AG08396 (cell line): Measurements from ENCODE around the gene GTF2A1L.
A peak's percentile ranks its signal among the peaks of the same experiment; 100 is the strongest.
"Not testable (repeated sequence)": the region's sequence is repeated elsewhere in the genome, so short reads cannot be mapped to it uniquely, and the experiment has no call there.

Source experiments
- DNase-seq: peaks from one replicate; pipeline ENCODE4 v3.0.0; 2012; ENCODE audit warnings: low spot score, mixed read lengths

The GTF2A1L gene, protein sequence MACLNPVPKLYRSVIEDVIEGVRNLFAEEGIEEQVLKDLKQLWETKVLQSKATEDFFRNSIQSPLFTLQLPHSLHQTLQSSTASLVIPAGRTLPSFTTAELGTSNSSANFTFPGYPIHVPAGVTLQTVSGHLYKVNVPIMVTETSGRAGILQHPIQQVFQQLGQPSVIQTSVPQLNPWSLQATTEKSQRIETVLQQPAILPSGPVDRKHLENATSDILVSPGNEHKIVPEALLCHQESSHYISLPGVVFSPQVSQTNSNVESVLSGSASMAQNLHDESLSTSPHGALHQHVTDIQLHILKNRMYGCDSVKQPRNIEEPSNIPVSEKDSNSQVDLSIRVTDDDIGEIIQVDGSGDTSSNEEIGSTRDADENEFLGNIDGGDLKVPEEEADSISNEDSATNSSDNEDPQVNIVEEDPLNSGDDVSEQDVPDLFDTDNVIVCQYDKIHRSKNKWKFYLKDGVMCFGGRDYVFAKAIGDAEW

DNA sequence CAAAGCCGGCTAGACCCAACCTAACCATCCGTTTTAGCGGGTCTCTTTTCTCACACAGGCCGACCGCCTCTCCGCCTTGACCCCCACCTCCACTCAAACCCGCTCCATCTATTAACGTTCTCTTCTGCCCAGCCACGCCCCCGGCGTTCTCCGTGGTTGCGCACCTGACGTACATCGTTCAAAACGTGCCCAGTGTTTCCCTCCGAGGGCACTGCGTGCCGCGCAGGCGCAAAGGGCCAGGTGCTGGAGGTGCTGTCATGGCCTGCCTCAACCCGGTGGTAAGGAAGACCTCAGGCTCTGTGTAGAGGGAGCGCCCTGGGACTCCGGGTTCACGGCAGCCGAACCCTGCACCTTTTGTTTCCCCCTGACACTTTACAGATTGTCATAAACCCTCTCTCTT is at the start of gene GTF2A1L:
Gene GTF2A1L (plus strand): TSS at position 239 of the 400 bp plus-strand sequence. CDS start 19 bp downstream, at position 258.
- no peak for DNase-seq

DNA sequence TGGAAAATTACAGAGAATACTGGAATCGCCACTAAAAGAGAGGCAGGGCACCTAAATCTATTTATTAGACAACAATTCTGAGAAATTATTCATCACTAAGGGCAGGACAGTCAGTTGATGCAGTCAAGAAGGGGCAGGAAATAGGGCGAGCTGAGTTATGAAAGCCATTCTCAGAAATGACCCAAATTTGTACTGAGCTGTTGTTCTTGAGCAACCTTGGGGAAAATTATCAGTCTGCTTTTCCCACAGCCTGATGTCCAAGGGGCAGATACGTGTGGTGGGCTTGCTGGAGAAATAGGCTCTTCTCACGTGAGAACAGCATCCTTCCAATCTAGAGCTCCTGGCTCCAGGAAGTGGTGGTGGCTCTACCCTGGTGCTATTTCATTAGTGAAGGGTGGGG is 49.1 kb upstream of the GTF2A1L start:
- no peak for DNase-seq

DNA sequence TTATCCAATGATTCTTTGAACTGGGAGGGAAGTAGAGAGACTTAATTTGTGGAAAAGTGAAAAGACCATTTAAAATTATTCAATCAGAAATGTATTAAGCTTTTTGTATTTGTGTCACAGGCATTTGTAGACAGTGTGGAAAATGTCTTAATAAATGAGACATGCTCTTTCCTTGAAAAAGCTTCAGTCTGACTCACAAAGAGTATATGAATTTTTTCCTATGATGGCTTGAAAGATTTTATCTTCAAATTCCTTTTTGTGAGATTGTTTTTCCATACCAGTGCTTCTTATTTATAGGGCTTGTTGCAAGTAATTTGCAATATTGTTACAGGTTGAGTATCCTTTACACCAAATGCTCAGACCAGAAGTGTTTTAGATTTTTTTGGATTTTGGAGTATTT is 48.2 kb upstream of the GTF2A1L start:
- DNase-seq: no peak

DNA sequence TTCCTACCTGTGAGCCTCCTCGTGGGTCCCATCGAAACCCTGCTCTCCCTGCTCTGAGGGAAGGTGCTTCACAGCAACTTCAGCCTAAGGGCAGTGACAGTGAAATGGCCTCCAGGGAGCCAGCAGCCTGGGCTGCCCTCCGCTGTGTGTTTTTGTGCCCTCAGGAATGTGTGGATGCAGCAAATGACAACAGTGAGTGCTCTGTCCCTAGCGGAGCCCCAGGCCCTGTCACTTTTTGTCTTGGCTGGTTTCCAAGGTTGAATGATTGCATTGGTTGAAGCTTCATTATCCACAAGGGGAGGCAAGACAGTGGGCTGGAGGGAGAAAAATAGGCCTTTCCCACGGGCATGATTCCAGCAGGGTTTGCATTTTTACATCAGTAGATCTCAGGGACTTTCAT is 44.8 kb upstream of the GTF2A1L start:
- no peak for DNase-seq

DNA sequence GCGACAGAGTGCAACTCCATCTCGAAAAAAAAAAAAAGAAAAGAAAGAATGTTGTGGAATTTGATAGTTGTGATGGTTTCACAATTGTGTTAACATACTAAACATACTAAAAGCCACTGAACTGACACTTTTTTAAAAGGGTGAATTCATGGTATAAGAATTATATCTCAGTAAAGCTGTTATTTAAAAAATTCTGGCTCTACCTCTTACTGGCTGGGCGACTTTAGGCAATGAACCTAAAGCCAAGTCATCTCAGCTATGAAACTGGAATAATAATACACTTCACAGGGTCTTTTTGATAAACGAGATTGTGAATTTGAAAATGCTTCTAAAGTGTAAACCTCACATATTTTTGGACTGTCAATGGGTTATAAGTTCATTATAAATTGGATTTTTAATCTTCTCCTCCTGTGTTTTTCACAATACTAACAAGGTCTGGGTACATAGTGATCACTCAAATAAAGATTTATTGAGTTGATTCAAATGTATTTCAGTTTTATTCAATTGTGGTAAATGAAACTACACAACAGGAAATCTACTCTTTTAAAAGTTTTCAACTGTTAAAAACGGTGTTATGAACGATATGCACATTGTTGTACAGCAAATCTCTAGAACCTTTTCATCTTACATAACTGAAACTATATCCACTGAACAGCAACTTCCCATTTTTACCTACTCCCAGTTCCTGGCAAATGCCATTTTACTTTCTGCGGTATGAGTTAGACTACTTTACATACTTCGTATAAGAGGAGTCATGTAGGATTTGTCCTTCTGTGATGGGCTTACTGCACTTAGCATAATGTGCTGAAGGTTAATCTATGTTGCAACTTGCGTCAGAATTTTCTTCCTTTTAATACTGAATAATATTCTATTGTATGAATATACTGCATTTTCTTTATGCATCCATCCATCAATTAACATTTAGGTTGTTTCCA is 43.0 kb upstream of the GTF2A1L start:
- no peak for DNase-seq

DNA sequence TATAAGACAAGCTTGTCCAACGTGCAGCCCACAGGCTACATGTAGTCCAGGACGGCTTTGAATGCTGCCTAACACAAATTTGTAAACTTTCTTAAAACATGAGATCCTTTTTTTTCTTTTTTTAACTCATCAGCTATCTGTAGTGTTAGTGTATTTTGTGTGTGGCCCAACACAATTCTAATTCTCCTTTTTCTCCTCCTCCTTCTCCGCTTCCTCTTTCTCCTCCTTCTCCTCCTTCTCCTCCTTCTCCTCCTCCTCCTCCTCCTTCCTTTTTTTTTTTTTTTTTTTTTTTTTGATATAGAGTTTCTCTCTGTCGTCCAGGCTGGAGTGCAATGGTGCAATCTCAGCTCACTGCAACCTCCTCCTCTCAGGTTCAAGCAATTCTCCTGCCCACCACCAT is 39.3 kb upstream of the GTF2A1L start:
- DNase-seq: no peak

DNA sequence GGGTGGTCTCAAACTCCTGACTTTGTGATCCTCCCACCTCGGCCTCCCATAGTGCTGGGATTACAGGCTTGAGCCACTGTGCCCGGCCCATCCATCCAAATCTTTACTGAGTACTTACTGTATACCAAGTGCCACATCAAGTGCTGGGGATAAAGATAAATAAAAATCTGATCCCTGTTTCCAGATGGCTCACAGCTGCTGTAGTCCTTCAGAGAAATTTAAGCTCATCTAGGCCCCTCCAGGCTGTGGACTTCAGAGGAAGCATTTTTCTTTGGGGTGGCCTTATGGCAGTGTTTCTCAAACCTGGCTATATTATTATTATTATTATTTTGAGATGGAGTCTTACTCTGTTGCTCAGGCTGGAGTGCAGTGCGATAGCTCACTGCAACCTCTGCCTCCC is 33.7 kb upstream of the GTF2A1L start:
- no peak for DNase-seq

DNA sequence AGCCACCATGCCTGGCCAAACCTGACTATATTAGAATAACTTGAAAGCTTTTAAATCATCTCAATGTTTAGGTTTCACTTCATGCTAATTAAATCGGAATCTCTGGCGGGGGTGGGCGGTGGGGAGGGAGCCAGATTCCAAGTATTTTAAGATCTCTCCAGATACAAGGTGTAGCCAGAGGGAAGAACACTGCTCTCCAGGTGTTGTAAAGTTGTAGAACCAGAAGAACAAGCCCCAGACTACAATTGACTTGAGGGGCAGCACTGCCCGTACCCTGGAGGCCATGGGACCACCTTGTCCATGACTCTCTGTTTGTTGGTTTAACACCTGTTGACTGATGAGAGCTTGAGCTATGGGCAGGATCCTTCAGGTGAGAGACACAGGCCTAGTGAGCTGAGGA is 33.1 kb upstream of the GTF2A1L start:
- no peak for DNase-seq

DNA sequence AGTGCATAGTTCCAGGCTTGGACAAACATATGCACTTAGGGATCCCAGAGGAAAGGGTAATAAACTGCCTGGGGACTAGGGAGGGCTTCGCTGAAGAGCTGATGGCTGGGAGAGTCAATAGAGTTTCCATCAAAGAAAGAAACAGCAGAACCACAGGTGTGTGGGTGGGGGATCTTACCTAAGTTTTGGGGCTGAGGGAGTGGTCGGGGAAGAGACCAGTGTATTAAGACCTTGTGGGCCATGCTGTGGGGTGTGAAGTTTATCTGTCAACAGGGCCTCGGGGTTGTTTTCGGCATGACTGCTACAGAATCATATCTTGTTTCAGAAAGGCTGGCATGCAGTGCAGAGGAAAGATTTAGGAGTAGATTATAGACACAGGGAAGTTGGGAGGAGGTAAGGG is 31.2 kb upstream of the GTF2A1L start:
- no peak for DNase-seq

DNA sequence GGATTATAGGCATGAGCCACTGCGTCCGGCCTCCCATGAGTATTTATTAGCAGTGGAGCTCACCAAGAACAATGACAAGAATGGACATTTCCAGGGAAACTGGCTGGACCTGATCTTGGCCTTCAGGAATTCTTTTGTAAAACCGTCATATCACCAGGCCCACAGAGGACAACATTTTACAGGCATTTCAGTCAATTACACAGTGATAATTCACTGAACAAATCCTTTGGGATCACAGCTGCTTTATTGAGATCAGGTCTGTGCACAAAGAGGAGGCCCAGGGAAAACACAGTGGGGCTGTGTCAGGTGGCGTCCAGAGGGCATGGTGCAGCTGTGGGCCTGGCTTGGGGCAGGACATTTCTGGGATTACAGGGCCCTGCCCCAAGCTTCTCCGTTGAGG is 30.1 kb upstream of the GTF2A1L start:
- no peak for DNase-seq

DNA sequence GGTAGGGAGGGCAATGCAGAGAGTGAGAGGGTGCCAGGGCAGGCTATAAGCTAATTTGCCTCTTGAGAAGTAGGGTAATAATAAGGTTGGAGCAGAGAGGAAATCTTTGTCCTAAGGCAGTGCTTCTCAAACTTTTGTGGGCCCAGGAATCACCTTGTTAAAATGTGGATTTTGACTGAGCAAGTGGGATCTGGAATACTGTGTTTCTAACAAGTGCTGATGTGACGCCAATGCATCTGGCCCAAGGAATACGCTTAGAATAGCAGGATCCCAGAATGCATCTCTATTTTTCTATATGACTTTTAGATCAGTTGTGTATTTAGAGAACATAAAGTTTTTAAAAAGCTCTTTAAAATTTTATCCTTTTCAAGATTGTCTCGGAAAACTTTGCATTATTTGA is 29.7 kb upstream of the GTF2A1L start:
- DNase-seq: no peak

DNA sequence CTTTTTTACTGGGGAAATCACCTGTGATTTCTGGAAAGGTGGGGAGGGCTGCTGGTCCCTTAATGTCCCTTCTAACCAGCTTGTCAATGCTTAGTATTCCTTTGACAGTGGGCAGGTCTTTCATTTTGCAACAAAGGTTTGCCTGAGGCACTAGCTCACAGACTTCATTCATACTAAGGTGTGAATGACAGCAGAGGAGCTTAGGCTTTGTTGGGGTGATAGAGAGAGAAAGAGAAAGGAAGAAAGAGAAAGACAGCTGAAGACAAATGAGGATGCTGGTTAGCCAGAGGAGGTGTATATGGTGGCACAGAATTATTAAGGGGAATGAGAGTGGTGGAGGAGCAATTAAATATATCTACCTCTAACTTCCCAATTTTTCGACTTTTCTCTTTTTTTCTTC is 28.9 kb upstream of the GTF2A1L start:
- no peak for DNase-seq

DNA sequence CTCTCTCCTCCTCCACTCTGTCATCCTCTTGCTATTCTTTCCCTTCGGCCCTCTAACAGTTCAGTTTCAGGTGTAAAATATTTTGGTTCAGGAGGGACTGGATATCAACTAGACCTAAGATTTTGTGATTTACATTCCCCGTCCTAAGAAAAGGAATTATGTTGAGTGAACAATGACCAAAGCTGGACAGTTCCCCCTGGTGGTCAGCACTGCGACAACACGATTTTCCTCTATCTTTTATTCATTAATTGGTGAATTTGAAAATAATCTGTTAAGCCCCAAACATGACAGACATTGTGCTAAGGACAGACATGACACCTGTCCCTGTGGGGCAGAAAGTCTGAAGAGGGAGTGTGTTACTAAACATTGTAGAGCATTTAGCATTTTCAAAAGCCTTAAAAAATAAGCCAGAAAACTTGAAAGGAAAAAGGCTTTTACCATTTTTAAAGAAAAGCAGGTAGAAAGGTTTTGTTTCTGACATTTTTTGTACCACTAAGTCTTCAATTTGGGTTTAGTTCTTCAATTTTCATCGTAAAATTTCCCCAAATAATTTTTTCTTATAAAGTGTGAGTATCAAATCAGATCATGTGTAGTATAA is 28.4 kb upstream of the GTF2A1L start:
- DNase-seq: peak; percentile 56

DNA sequence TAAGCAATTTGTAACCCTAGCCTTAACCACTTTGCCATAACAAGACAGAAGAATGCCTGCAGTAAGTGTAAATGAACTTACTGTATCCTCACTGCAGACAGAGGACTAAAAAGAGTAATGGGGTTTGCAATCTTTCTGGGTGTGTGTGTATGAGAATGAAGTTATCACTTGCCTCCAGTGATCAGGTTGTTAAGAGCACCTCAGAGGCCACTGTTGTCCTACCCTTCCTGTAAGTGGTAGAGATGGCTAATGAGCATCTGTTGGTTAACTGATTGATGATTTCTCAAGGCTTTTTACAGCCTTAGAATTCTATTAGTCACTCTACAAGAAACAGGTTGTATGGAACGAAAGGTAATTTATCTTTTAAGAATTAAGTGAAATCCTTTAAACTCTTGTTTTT is 27.6 kb upstream of the GTF2A1L start:
- no peak for DNase-seq

DNA sequence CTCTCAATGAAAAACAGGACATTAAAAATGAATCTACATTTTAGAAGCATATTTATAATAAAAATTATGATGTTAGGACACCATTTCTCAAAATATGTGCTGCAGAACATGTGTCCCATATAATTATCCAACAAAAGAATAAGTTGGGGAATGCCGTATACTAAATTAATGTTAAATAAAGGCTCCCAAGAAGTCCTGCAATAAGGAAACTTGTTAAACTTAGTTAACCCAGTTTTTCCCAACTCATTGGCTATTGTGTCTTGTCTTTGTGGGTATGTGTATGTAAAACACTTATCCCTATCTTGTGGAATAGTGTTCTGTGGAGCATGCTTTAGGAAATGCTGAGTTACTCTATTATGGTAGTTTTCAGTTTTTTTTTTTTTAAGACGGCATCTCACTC is 25.6 kb upstream of the GTF2A1L start:
- no peak for DNase-seq

DNA sequence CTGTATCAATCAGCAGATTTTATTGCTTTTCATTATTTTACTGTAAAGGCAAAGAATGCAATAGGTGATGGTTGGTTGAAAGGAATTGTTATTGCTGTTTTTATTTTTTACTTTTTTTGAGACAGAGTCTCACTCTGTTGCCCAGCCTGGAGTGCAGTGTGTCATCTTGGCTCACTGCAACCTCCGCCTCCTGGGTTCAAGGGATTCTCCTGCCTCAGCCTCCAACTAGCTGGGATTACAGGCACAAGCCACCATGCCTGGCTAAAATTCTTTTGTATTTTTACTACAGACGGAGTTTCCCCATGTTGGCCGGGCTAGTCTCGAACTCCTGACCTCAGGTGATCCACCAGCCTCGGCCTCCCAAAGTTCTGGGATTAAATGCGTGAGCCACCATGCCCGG is 20.9 kb upstream of the GTF2A1L start:
- not testable (repeated sequence) for DNase-seq

DNA sequence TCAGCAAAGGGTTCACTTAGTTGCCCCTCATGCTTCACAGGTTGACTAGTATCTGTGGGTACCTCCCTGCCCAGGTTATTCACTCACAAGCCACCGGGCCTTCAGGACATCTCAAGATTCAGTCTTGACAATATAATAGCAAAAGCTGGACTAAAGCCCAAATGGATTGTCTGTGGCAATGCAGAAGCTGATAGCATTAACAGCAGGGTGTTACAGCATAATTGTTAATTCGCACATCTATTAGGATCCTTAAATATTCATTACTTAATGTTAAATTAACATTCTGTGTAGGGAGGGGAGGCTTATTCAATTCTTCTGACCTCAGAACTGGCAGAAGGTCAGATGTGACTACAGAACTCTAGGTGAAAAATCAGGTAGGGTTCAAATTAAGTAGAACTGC is 20.2 kb upstream of the GTF2A1L start:
- DNase-seq: no peak

DNA sequence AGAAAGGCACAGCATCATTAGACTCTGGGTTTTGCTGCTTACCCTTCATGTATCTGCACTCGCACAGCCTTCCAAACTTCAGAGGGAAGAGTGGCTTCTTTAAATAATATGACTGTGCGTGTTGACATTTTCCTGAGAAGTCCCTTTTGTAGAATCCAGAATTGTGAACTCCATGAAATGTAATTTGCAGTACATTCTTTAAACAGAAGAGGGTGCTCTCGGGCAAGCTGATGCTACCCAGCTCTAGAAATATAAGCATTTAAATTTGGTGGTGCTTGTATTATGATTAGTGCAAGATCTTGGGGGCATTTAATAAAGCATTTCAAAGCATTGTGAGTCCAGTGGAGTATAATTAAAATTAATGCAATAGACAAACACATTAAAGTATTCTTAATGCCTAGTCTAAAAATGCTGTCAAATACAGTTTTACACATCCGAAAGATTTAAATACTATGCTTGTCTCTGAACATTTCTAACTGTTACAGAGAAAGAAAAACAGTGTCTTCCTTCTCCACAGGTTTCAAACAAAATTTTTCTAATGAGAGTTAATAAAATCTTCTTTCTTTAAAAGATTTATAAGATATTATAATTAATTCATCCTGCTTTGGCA is 17.3 kb upstream of the GTF2A1L start:
- peak; percentile 35 for DNase-seq

DNA sequence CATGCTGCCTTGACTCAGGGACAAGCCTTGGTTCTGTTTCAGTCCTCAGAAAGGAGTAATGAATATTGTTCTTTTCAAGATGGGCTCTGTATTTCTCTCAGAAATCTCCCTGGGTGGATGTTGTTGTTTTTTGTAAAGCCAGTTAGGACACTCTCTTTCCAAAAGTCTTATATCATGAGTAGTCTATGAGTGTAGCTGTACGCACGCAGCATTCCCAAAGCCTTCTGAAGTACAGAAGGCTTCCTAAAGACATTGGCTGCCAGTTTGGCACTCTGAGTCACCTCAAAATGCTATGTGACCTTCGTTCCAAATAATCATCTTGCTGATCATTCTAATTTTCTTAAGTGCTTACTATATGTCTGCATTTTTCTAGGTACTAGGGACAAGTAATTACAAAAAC is 16.7 kb upstream of the GTF2A1L start:
- DNase-seq: peak; percentile 17

DNA sequence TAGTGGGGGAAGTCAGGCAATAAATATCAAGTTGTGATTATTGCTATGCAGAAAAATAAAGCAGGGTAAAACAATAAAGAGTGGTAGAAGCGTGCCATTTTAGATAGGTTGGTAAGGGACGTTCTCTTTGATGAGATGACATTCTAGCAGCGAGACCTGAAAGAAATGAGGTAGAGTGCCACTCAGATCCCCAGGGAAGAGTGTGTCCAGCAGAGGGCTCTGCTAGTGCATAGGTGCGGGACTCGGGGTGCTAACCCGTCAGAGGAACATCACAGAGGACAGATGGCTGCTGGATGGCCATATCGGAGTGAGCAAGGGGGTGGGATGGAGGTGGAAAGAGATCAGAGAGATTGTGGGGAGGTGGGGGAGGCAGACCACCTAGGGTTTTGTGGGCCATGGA is 16.3 kb upstream of the GTF2A1L start:
- peak; percentile 23 for DNase-seq

DNA sequence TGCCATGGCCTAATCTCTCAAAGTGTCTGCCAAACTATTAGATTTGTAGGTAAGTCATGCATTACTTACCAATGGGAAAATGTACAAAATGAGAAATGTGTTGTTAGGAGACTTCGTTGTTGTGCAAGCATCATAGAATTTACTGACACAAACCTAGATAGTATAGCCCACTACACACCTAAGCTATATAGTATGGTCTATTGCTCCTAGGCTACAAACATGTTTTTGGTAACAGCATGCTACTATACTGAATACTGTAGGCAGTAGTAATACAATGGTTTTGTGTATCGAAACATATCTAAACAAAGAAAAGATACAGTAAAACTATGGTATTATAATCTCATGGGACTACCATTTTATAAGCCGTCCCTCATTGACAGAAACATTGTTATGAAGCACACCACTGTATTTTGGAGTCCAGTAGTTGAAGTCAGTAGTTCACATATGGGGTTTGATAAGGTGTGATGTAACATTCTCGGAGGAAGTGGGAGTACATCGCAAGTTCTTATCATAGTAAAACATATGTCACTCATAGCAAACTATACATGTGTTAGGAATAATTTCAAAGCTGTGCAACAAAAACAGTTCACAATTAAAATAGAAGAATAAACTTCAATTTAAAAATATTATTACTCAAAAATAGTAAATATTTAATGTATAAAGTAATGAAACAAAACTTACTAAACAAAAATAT is 12.0 kb upstream of the GTF2A1L start:
- DNase-seq: no peak
